GM12878 (cell line): ENCODE results near the gene GASK1B. TPM values are rescaled to one million over a fixed set of nuclear protein-coding genes. Genes with fewer than 3 reads are reported as not detected.

Source experiments
- ATAC-seq: fragments of 200-7000 bp; cut with Tn5 transposase; 3 replicates; pipeline ENCODE4 v1.9.1; 2020; ENCODE audit warnings: mild to moderate bottlenecking, moderate library complexity
- BruUV-seq: library from RNA; stranded (reverse); fragments of 400-500 nt; replicated peaks from 2 replicates; lab custom pipeline; 2021; lab: Mats Ljungman, UMichigan
- CTCF ChIA-PET: fragments of 300-600 bp; sonication (Branson Sonifier 250); formaldehyde crosslinking; extraction: SDS; loops from one replicate; lab custom pipeline; 2021; ENCODE audit warnings: inconsistent platforms; lab: Yijun Ruan, JAX
- POLR2A ChIA-PET: fragments of 350-600 bp; formaldehyde crosslinking; extraction: SDS; loops from one replicate; lab custom pipeline; 2021; ENCODE audit warnings: inconsistent platforms; lab: Charles Lee
- RAD21 ChIA-PET: fragments of 300-600 bp; sonication (Branson Sonifier 250); formaldehyde crosslinking; loops from one replicate; lab custom pipeline; 2023; ENCODE audit warnings: antibody characterized with exemption; ENCODE audit not compliant: unreplicated experiment; lab: Charles Lee
- SMC1A ChIA-PET: fragments of 300-600 bp; sonication (Branson Sonifier 250); formaldehyde crosslinking; loops from one replicate; lab custom pipeline; 2023; ENCODE audit not compliant: unreplicated experiment, uncharacterized antibody; lab: Charles Lee
- DNase-seq: peaks from one replicate; pipeline ENCODE4 v3.0.0-alpha.2; 2011; ENCODE audit warnings: low read depth, low spot score
- FAIRE-seq: peaks from 3 replicates; lab custom pipeline; 2011; peaks lifted over from hg19 to GRCh38; lab: Jason Lieb, UNC
- H2AFZ ChIP-seq: 2 replicates; pipeline ENCODE4 v1.6.0; 2011; ENCODE audit warnings: low read depth, low read length, control low read depth; ENCODE audit not compliant: control insufficient read depth
- H3K27ac ChIP-seq: 2 replicates; pipeline ENCODE4 v1.5.1; 2011; ENCODE audit warnings: control low read depth; ENCODE audit not compliant: control insufficient read depth, insufficient read depth
- H3K27me3 ChIP-seq, 2 experiments: replicated peaks in 1 of 2; 2 replicates each; pipeline versions ENCODE4 v1.6.0 to v1.6.1; 2011; ENCODE audit warnings: low read length in 1 of 2; ENCODE audit not compliant: control insufficient read depth in 2 of 2, insufficient read depth in 2 of 2
- H3K36me3 ChIP-seq, 2 experiments: 2 replicates each; pipeline ENCODE4 v1.5.1; 2011; ENCODE audit warnings: low read length in 1 of 2; ENCODE audit not compliant: control insufficient read depth in 2 of 2, insufficient read depth in 2 of 2
- H3K4me1 ChIP-seq: 2 replicates; pipeline ENCODE4 v1.6.1; 2011; ENCODE audit warnings: mild to moderate bottlenecking, low read length, moderate library complexity, mixed read lengths; ENCODE audit not compliant: control insufficient read depth, insufficient read depth
- H3K4me2 ChIP-seq: 2 replicates; pipeline ENCODE4 v1.6.0; 2011; ENCODE audit warnings: control low read depth; ENCODE audit not compliant: control insufficient read depth, insufficient read depth
- H3K4me3 ChIP-seq: fragments of 200-600 bp; sonication (generic); 2 replicates; pipeline ENCODE4 v1.5.1; 2016
- H3K79me2 ChIP-seq: 2 replicates; pipeline ENCODE4 v1.6.0; 2011; ENCODE audit warnings: low read length; ENCODE audit not compliant: control insufficient read depth, insufficient read depth
- H3K9ac ChIP-seq: 2 replicates; pipeline ENCODE4 v1.8.0; 2011; ENCODE audit warnings: low read length, control low read depth, mixed read lengths; ENCODE audit not compliant: control insufficient read depth, insufficient read depth
- H3K9me3 ChIP-seq: replicated peaks from 3 replicates; pipeline ENCODE4 v1.5.1; 2011; ENCODE audit warnings: mild to moderate bottlenecking, low read length; ENCODE audit not compliant: control insufficient read depth, insufficient read depth
- H4K20me1 ChIP-seq: 2 replicates; pipeline ENCODE4 v1.6.0; 2011; ENCODE audit not compliant: control insufficient read depth, insufficient read depth
- BACH1 ChIP-seq: fragments of 450-650 bp; IDR thresholded peaks from 2 replicates; pipeline ENCODE4 v1.6.1; 2017; ENCODE audit warnings: mild to moderate bottlenecking, borderline replicate concordance
- CHD1 ChIP-seq: IDR thresholded peaks from 2 replicates; pipeline ENCODE4 v1.6.1; 2012; ENCODE audit warnings: low read depth, low read length, improper control_type of control experiment
- ELK1 ChIP-seq: IDR thresholded peaks from 2 replicates; pipeline ENCODE4 v1.6.1; 2012; ENCODE audit warnings: low read depth, low read length, improper control_type of control experiment
- GABPA ChIP-seq: IDR thresholded peaks from 2 replicates; pipeline ENCODE4 v1.6.1; 2014; ENCODE audit warnings: antibody characterized with exemption, low read depth, mild to moderate bottlenecking, inconsistent platforms
- LARP7 ChIP-seq: fragments of 450-650 bp; IDR thresholded peaks from 2 replicates; pipeline ENCODE4 v1.6.1; 2017; ENCODE audit warnings: mild to moderate bottlenecking
- MEF2A ChIP-seq: IDR thresholded peaks from 2 replicates; pipeline ENCODE4 v1.6.1; 2011; ENCODE audit warnings: low read depth, mild to moderate bottlenecking, low read length, moderate library complexity; ENCODE audit not compliant: insufficient read depth
- NFYB ChIP-seq: IDR thresholded peaks from 2 replicates; pipeline ENCODE4 v1.6.1; 2011; ENCODE audit warnings: low read depth, mild to moderate bottlenecking, low read length, improper control_type of control experiment, moderate library complexity; ENCODE audit not compliant: insufficient read depth
- PAX5 ChIP-seq: IDR thresholded peaks from 2 replicates; pipeline ENCODE4 v1.6.1; 2011; ENCODE audit warnings: low read depth, low read length, borderline replicate concordance
- RCOR1 ChIP-seq: conservative IDR thresholded peaks from 2 replicates; pipeline ENCODE4 v1.6.1; 2012; ENCODE audit warnings: low read depth, low read length, improper control_type of control experiment
- SPI1 ChIP-seq: IDR thresholded peaks from 2 replicates; pipeline ENCODE4 v1.6.1; 2011; ENCODE audit warnings: low read depth, mild to moderate bottlenecking, low read length, moderate library complexity, borderline replicate concordance; ENCODE audit not compliant: insufficient read depth
- SREBF2 ChIP-seq: IDR thresholded peaks from 2 replicates; pipeline ENCODE4 v1.6.1; 2012; ENCODE audit warnings: mild to moderate bottlenecking, low read length
- TAF1 ChIP-seq: IDR thresholded peaks from 2 replicates; pipeline ENCODE4 v1.6.1; 2011; ENCODE audit warnings: mild to moderate bottlenecking, low read depth, low read length, borderline replicate concordance
- TCF12 ChIP-seq: IDR thresholded peaks from 2 replicates; pipeline ENCODE4 v1.6.1; 2011; ENCODE audit warnings: low read depth, mild to moderate bottlenecking, low read length
- ZNF384 ChIP-seq: IDR thresholded peaks from 2 replicates; pipeline ENCODE4 v1.6.1; 2012; ENCODE audit warnings: low read depth, mild to moderate bottlenecking, low read length, improper control_type of control experiment, borderline replicate concordance
- WGBS: methylation state at CpG from one replicate; pipeline ENCODE4 v1.1.6; 2016; ENCODE audit warnings: low lambda C conversion rate; ENCODE audit not compliant: insufficient replicate concordance, insufficient coverage; ENCODE audit errors: missing lambda C conversion rate; 5-methylcytosine and 5-hydroxymethylcytosine counted together
- in situ Hi-C: fragments of 300-500 bp; cut with MboI; formaldehyde crosslinking; loops from 9 replicates; pipeline ENCODE4 v1.14.3; 2018; ENCODE audit warnings: mixed read lengths
- intact Hi-C: fragments of 100-400 bp; cut with micrococcal nuclease; formaldehyde crosslinking; loops from one replicate; pipeline ENCODE4 v1.14.2; 2022; ENCODE audit not compliant: unreplicated experiment
- polyA plus RNA-seq, 11 experiments: library from polyadenylated mRNA; depleted of rRNA in 4 of 11; unstranded in 6 of 11; stranded (reverse) in 5 of 11; fragments of >200 nt; fragmentation: Nextera tagmentation in 4 of 11; fragmentation: Illumina TruSeq in 1 of 11; extraction: Ambion mirVana in 4 of 11; extraction: Trizol in 1 of 11; gene quantifications; 1 replicate in 1 of 11; 2 replicates in 10 of 11; pipeline versions ENCODE4 v1.2.1 to v1.2.3, GENCODE V29; 2011 to 2016; ENCODE audit warnings: inconsistent platforms in 2 of 11, missing spikeins in 2 of 11, low read depth in 1 of 11
- total RNA-seq, 4 experiments: library from RNA; depleted of rRNA in 3 of 4; stranded (reverse); fragments of >200 nt in 3 of 4; fragmentation: Illumina TruSeq in 1 of 4; extraction: Trizol in 1 of 4; gene quantifications; 2 replicates each; pipeline versions ENCODE4 v1.2.1 to v1.2.3, GENCODE V29; 2013 to 2021
- TF ChIP-seq, protein P1 (sequence below): IDR thresholded peaks from 2 replicates; pipeline ENCODE4 v1.6.1; 2011; ENCODE audit warnings: borderline replicate concordance, low read depth, mild to moderate bottlenecking, moderate library complexity, mixed read lengths, low read length; ENCODE audit not compliant: insufficient read depth; ENCODE audit errors: extremely low read length

The GASK1B gene
- total and polyA plus RNA-seq, 10 of the 15 experiments (the other 5 are each of a cell fraction or from before 2014, with no cell fraction given): under 0.01 to 0.21 (median 0.07) TPM; not detected in 1

GRCh38 chr4:158214856-158215255, 42.0 kb upstream of the GASK1B start (continued):
- TF ChIP-seq LARP7 (no peak), SREBF2 (no peak), CHD1 (no peak), PAX5 (no peak)
- TF ChIP-seq, all 136 proteins: peak for 0

- no peak for FAIRE-seq
- no peak for ATAC-seq
- 0 out of 4 replicates have a peak, but pooled peaks cover 0 to 2% of the 10 kb centered on the region in 2 experiments for H3K27me3 ChIP-seq
- H3K27ac ChIP-seq: no peak overlapping the region
- WGBS: 27% methylated on average over 2 of the region's 2 CpGs
- ChIA-PET CTCF (no interaction called here), RAD21 (no interaction called here), SMC1A (no interaction called here), POLR2A (no interaction called here)
- no peaks in the 10 kb centered on the region for H3K9me3 ChIP-seq
- no peak for TF ChIP-seq SPI1
- H3K9ac ChIP-seq: no peak overlapping the region
- H3K36me3 ChIP-seq: no peaks in the 10 kb centered on the region
- BruUV-seq: no TSS peak
- no peak for DNase-seq
- no peaks in the 10 kb centered on the region for H3K79me2 ChIP-seq
- no peak overlapping the region for H2AFZ ChIP-seq
- in situ Hi-C loops (no loop called here), intact Hi-C loops (no loop called here)
- no peaks in the 10 kb centered on the region for H4K20me1 ChIP-seq
- H3K4me1 ChIP-seq: peaks cover 5% of the 10 kb centered on the region
- no peak overlapping the region for H3K4me2 ChIP-seq
- H3K4me3 ChIP-seq: no peak overlapping the region
Observed at GRCh38 chr4:158213466-158213865, 40.6 kb upstream of the GASK1B start.

DNA sequence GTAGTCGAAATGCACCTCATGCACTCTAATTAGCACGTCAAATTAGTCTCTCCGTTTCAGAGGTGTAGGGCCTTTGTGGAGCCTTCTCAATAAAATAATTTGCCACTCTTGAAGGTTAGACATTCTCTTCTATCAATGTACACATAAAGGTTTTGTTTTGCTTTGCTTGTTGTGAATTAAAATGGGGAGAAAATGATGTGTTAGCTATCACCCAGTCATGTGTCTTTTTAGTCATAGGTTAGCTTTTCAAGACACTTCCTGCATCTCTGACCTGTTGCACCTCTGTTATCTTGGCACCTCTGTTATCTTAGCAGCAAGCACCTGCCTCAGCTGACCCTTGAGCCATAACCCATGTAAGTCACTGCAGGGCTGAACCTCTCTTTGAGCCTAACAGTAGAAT, 38.4 kb upstream of the GASK1B start:
- Histone ChIP-seq H2AFZ (no peak overlapping the region), H3K4me1 (peaks cover 5% of the 10 kb centered on the region), H3K9ac (no peak overlapping the region), H3K4me2 (no peak overlapping the region), H3K4me3 (no peak overlapping the region), H3K27me3 (0 out of 4 replicates have a peak, but pooled peaks cover 0 to 2% of the 10 kb centered on the region in 2 experiments), H4K20me1 (no peaks in the 10 kb centered on the region), H3K36me3 (no peaks in the 10 kb centered on the region), H3K9me3 (no peaks in the 10 kb centered on the region), H3K27ac (no peak overlapping the region), H3K79me2 (no peaks in the 10 kb centered on the region)
- ChIA-PET SMC1A (no interaction called here), CTCF (no interaction called here), RAD21 (no interaction called here), POLR2A (no interaction called here)
- intact Hi-C loops (no loop called here), in situ Hi-C loops (no loop called here)
- WGBS: 31% methylated on average over 3 of the region's 3 CpGs
- FAIRE-seq (no peak), ATAC-seq (no peak), DNase-seq (no peak)
- BruUV-seq: no TSS peak
- TF ChIP-seq, protein P1, sequence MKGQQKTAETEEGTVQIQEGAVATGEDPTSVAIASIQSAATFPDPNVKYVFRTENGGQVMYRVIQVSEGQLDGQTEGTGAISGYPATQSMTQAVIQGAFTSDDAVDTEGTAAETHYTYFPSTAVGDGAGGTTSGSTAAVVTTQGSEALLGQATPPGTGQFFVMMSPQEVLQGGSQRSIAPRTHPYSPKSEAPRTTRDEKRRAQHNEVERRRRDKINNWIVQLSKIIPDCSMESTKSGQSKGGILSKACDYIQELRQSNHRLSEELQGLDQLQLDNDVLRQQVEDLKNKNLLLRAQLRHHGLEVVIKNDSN: no peak
- no peak for TF ChIP-seq NFYB
- no peak for TF ChIP-seq RCOR1
- TF ChIP-seq GABPA: no peak
- no peak for TF ChIP-seq ELK1
- no peak for TF ChIP-seq BACH1
- no peak for TF ChIP-seq ZNF384
- no peak for TF ChIP-seq MEF2A
- TF ChIP-seq TCF12: no peak
- no peak for TF ChIP-seq TAF1
